PFSK-1 (cell line): ENCODE measurements around the gene MXRA5.

ENCODE experiments used
- FOXP2 ChIP-seq: optimal IDR thresholded peaks from 2 replicates; pipeline ENCODE3; 2011; ENCODE audit warnings: borderline replicate concordance, control low read depth, inconsistent platforms; ENCODE audit not compliant: insufficient read depth; ENCODE audit errors: extremely low read length, extremely low read depth
- POLR2AphosphoS5 ChIP-seq: IDR thresholded peaks from 2 replicates; pipeline ENCODE4 v1.6.1; 2012; ENCODE audit warnings: low read depth, mild to moderate bottlenecking, control low read depth, low read length, moderate library complexity
- REST ChIP-seq, 2 experiments: IDR thresholded peaks; 2 replicates each; pipeline versions ENCODE4 v1.6.1 to v1.8.0; 2011 to 2012; ENCODE audit warnings: low read depth in 2 of 2, low read length in 2 of 2, control low read depth in 1 of 2, inconsistent platforms in 1 of 2, mild to moderate bottlenecking in 1 of 2, moderate library complexity in 1 of 2; ENCODE audit not compliant: insufficient read depth in 1 of 2
- SIN3A ChIP-seq: IDR thresholded peaks from 2 replicates; pipeline ENCODE4 v1.6.1; 2012; ENCODE audit warnings: mild to moderate bottlenecking, low read length, moderate library complexity, borderline replicate concordance; ENCODE audit not compliant: insufficient read depth
- TAF1 ChIP-seq: IDR thresholded peaks from 2 replicates; pipeline ENCODE4 v1.6.1; 2012; ENCODE audit warnings: low read length, control low read depth, borderline replicate concordance; ENCODE audit not compliant: insufficient read depth

MXRA5 gene

GRCh38 chrX:3370656-3371055, 24.2 kb upstream of the MXRA5 start:
- TF ChIP-seq SIN3A (no peak), FOXP2 (no peak), POLR2AphosphoS5 (no peak), TAF1 (no peak), REST (IDR thresholded peaks at IDR 0.05; ENCODE audit: insufficient read depth in 1 of 2, low read depth in 2 of 2, low read length in 2 of 2) (no peak)

- TF ChIP-seq FOXP2 (no peak), TAF1 (no peak)
Observed at GRCh38 chrX:3362956-3363355, 16.5 kb upstream of the MXRA5 start.

GRCh38 chrX:3360881-3361280, 14.4 kb upstream of the MXRA5 start:
- TF ChIP-seq REST (IDR thresholded peaks at IDR 0.05; ENCODE audit: insufficient read depth in 1 of 2, low read depth in 2 of 2, low read length in 2 of 2) (no peak), FOXP2 (no peak), TAF1 (no peak), SIN3A (no peak), POLR2AphosphoS5 (no peak)

- no peak for TF ChIP-seq SIN3A
- no peak for TF ChIP-seq FOXP2
- TF ChIP-seq POLR2AphosphoS5 = no peak
- TF ChIP-seq TAF1 = no peak
- no peak for TF ChIP-seq REST (IDR thresholded peaks at IDR 0.05; ENCODE audit: insufficient read depth in 1 of 2, low read depth in 2 of 2, low read length in 2 of 2)
Observed at GRCh38 chrX:3351276-3351675, 4.8 kb upstream of the MXRA5 start.

GRCh38 chrX:3348191-3348590, 1.7 kb upstream of the MXRA5 start:
- no peak for TF ChIP-seq POLR2AphosphoS5
- no peak for TF ChIP-seq FOXP2
- TF ChIP-seq TAF1 = no peak
- no peak for TF ChIP-seq SIN3A
- no peak for TF ChIP-seq REST (IDR thresholded peaks at IDR 0.05; ENCODE audit: insufficient read depth in 1 of 2, low read depth in 2 of 2, low read length in 2 of 2)
